HCT116 (cell line): ENCODE measurements around the gene NALCN.

ENCODE experiments used
- EZH2phosphoT487 ChIP-seq: fragments of 200-600 bp; IDR thresholded peaks from 2 replicates; pipeline ENCODE4 v1.6.1; 2018; ENCODE audit warnings: antibody characterized with exemption, borderline replicate concordance
- POLR2A ChIP-seq: IDR thresholded peaks from 2 replicates; pipeline ENCODE4 v1.7.0; 2011; ENCODE audit warnings: borderline replicate concordance; ENCODE audit not compliant: insufficient read depth, insufficient read length; ENCODE audit errors: extremely low read depth

- TF ChIP-seq POLR2A (no peak), EZH2phosphoT487 (no peak)
These were observed 367.0 kb downstream of the NALCN start for GRCh38 chr13:101049166-101049850.
